NT2/D1 (cell line): Measurements from ENCODE around the gene TMEM92.

Experiments
- SUZ12 ChIP-seq: IDR thresholded peaks from 2 replicates; pipeline ENCODE4 v1.6.1; 2011; ENCODE audit not compliant: insufficient read length, insufficient read depth; ENCODE audit errors: extremely low read depth
- ZNF274 ChIP-seq: IDR thresholded peaks from 2 replicates; pipeline ENCODE4 v1.6.1; 2011; ENCODE audit warnings: mild to moderate bottlenecking, low read depth, low read length

DNA sequence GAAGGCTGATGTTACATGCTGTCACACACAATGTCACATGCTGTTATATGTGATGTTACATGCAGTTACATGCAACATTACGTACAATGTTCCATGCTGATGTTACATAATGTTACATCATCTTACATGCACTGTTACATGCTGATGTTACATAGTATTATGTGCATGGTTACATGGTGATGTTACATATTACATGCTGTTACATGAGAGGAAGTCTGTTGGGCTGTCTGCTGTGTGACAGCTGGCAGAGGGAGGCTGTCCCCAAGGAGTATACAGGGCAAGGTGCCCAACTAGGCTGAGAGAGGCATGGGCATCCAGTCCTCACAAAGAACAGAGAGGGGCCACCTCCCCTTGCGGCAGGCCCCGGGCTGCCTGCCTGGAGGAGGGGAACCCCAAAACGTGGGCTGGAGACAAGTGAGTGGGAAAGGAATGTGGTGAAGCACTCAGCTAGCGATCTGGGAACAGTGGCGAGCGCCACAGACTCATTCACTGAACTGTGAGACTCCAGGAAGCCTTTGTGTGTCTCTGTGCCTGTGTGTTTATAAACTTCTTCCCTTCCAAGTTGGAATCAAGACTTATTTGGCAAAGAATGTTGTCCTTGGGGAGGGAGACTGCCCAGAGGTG, 30.6 kb downstream of the TMEM92 start:
- TF ChIP-seq SUZ12 (no peak), ZNF274 (no peak)
